H1 (cell line): Measurements from ENCODE around the gene NHS. TPM values are rescaled to one million over a fixed set of nuclear protein-coding genes. Genes with fewer than 3 reads are reported as not detected.

Source experiments
- CTCF ChIA-PET: fragments of 300-600 bp; sonication (Branson Sonifier 250); formaldehyde crosslinking; loops from one replicate; lab custom pipeline; 2021; ENCODE audit not compliant: partially characterized antibody; lab: Charles Lee
- POLR2A ChIA-PET: fragments of 300-600 bp; sonication (Branson Sonifier 250); formaldehyde crosslinking; loops from one replicate; lab custom pipeline; 2021; ENCODE audit warnings: inconsistent platforms; ENCODE audit not compliant: partially characterized antibody; lab: Charles Lee
- DNase-seq, 2 experiments: peaks; one replicate each; pipeline versions ENCODE4 v3.0.0 to v3.0.0-alpha.2; 2010 to 2022; ENCODE audit warnings: low spot score in 2 of 2, low read depth in 1 of 2, mixed read lengths in 1 of 2
- FAIRE-seq: peaks from 2 replicates; lab custom pipeline; 2011; peaks lifted over from hg19 to GRCh38; lab: Jason Lieb, UNC
- H2AFZ ChIP-seq: 2 replicates; pipeline ENCODE4 v1.8.1; 2012; ENCODE audit warnings: low read length, inconsistent platforms
- H2AK5ac ChIP-seq: 2 replicates; pipeline ENCODE4 v1.6.1; 2013; ENCODE audit warnings: low read depth, low read length
- H2BK120ac ChIP-seq: replicated peaks from 2 replicates; pipeline ENCODE3; 2013; ENCODE audit warnings: low read depth, low read length, inconsistent platforms
- H2BK12ac ChIP-seq: 2 replicates; pipeline ENCODE4 v1.6.1; 2013; ENCODE audit warnings: low read depth, low read length
- H2BK15ac ChIP-seq: 2 replicates; pipeline ENCODE4 v1.6.1; 2013; ENCODE audit warnings: low read length
- H2BK20ac ChIP-seq: 2 replicates; pipeline ENCODE4 v1.6.1; 2013; ENCODE audit warnings: low read length
- H2BK5ac ChIP-seq: 2 replicates; pipeline ENCODE4 v1.6.1; 2013; ENCODE audit warnings: low read depth, low read length
- H3K14ac ChIP-seq: 2 replicates; pipeline ENCODE4 v1.6.1; 2013; ENCODE audit warnings: inconsistent platforms; ENCODE audit not compliant: insufficient read length
- H3K18ac ChIP-seq: 2 replicates; pipeline ENCODE4 v1.6.1; 2013; ENCODE audit warnings: low read length; ENCODE audit errors: extremely low read depth
- H3K23ac ChIP-seq: 2 replicates; pipeline ENCODE4 v1.6.1; 2013; ENCODE audit warnings: inconsistent platforms; ENCODE audit not compliant: insufficient read length
- H3K23me2 ChIP-seq: 2 replicates; pipeline ENCODE4 v1.6.1; 2013; ENCODE audit warnings: low read depth, low read length
- H3K27ac ChIP-seq: 2 replicates; pipeline ENCODE4 v1.6.1; 2011; ENCODE audit warnings: low read depth, low read length, inconsistent platforms
- H3K27me3 ChIP-seq, 4 experiments: replicated peaks in 1 of 4; 1 replicate in 1 of 4; 2 replicates in 3 of 4; pipeline versions ENCODE4 v1.6.1 to v1.8.1; 2011 to 2013; ENCODE audit warnings: low read length in 3 of 4, mild to moderate bottlenecking in 3 of 4, inconsistent platforms in 2 of 4, mixed read lengths in 2 of 4, moderate library complexity in 1 of 4; ENCODE audit not compliant: control insufficient read depth in 3 of 4, insufficient read depth in 3 of 4; ENCODE audit errors: extremely low read depth in 1 of 4
- H3K36me3 ChIP-seq, 4 experiments: 2 replicates each; pipeline versions ENCODE4 v1.6.1 to v1.8.1; 2011 to 2013; ENCODE audit warnings: mild to moderate bottlenecking in 4 of 4, low read length in 3 of 4, moderate library complexity in 2 of 4, control low read depth in 1 of 4, inconsistent platforms in 1 of 4; ENCODE audit not compliant: insufficient read depth in 4 of 4, control insufficient read depth in 2 of 4
- H3K4ac ChIP-seq: replicated peaks from 2 replicates; pipeline ENCODE3; 2013; ENCODE audit warnings: low read length, low read depth, mixed read lengths, inconsistent platforms; ENCODE audit not compliant: insufficient read length
- H3K4me1 ChIP-seq, 4 experiments: replicated peaks in 1 of 4; 1 replicate in 1 of 4; 2 replicates in 3 of 4; pipeline versions ENCODE4 v1.6.1 to v1.8.1; 2011 to 2013; ENCODE audit warnings: low read length in 3 of 4, inconsistent platforms in 2 of 4, mixed read lengths in 1 of 4; ENCODE audit not compliant: insufficient read depth in 4 of 4, control insufficient read depth in 3 of 4
- H3K4me2 ChIP-seq, 2 experiments: 2 replicates each; pipeline versions ENCODE4 v1.6.1 to v1.8.1; 2011 to 2013; ENCODE audit warnings: low read depth in 2 of 2, low read length in 2 of 2, control low read depth in 1 of 2, inconsistent platforms in 1 of 2, mild to moderate bottlenecking in 1 of 2; ENCODE audit not compliant: insufficient read depth in 1 of 2
- H3K4me3 ChIP-seq, 4 experiments: fragments of 200-600, 300-600 bp in 1 of 4; sonication (generic), shearing (Covaris generic), sonication (Bioruptor Twin) in 1 of 4; 2 replicates each; pipeline versions ENCODE4 v1.5.1 to v1.8.1; 2011 to 2016; ENCODE audit warnings: low read length in 4 of 4, low read depth in 3 of 4, control low read depth in 2 of 4, inconsistent platforms in 2 of 4, mild to moderate bottlenecking in 2 of 4, mixed read lengths in 1 of 4, moderate library complexity in 1 of 4; ENCODE audit not compliant: insufficient read depth in 2 of 4; ENCODE audit errors: extremely low read depth in 1 of 4
- H3K56ac ChIP-seq: replicated peaks from 2 replicates; pipeline ENCODE3; 2013; ENCODE audit warnings: low read depth, mild to moderate bottlenecking, mixed read lengths, low read length, inconsistent platforms; ENCODE audit not compliant: insufficient read length
- H3K79me1 ChIP-seq: 2 replicates; pipeline ENCODE4 v1.6.1; 2013; ENCODE audit warnings: low read depth, low read length, control low read depth
- H3K79me2 ChIP-seq, 2 experiments: 2 replicates each; pipeline versions ENCODE4 v1.6.1 to v1.8.1; 2012 to 2013; ENCODE audit warnings: low read length in 2 of 2, mild to moderate bottlenecking in 2 of 2, inconsistent platforms in 1 of 2; ENCODE audit not compliant: insufficient read depth in 2 of 2, control insufficient read depth in 1 of 2
- H3K9ac ChIP-seq, 4 experiments: replicated peaks in 1 of 4; 1 replicate in 1 of 4; 2 replicates in 3 of 4; pipeline versions ENCODE4 v1.6.1 to v1.8.1; 2011 to 2013; ENCODE audit warnings: low read depth in 3 of 4, low read length in 3 of 4, control low read depth in 2 of 4, mild to moderate bottlenecking in 2 of 4, moderate library complexity in 2 of 4, inconsistent platforms in 1 of 4; ENCODE audit errors: extremely low read depth in 1 of 4
- H3K9me3 ChIP-seq, 2 experiments: 2 replicates each; pipeline versions ENCODE4 v1.6.1 to v1.8.1; 2012 to 2013; ENCODE audit warnings: mild to moderate bottlenecking in 2 of 2, moderate library complexity in 2 of 2, control low read depth in 1 of 2, inconsistent platforms in 1 of 2, low read depth in 1 of 2, low read length in 1 of 2, mixed read lengths in 1 of 2; ENCODE audit not compliant: insufficient read depth in 2 of 2
- H4K20me1 ChIP-seq, 2 experiments: replicated peaks in 1 of 2; 2 replicates each; pipeline versions ENCODE3 to v1.8.1; 2011 to 2013; ENCODE audit warnings: inconsistent platforms in 2 of 2, low read length in 2 of 2, mild to moderate bottlenecking in 1 of 2; ENCODE audit not compliant: insufficient read depth in 2 of 2, control insufficient read depth in 1 of 2
- H4K5ac ChIP-seq: 2 replicates; pipeline ENCODE4 v1.6.1; 2013; ENCODE audit warnings: low read length, low read depth, mixed read lengths, inconsistent platforms; ENCODE audit not compliant: insufficient read length
- H4K8ac ChIP-seq: 2 replicates; pipeline ENCODE4 v1.8.0; 2013; ENCODE audit warnings: mild to moderate bottlenecking, moderate library complexity, low read length, inconsistent platforms; ENCODE audit not compliant: insufficient read depth; ENCODE audit errors: extremely low read depth
- H4K91ac ChIP-seq: replicated peaks from 2 replicates; pipeline ENCODE3; 2013; ENCODE audit warnings: low read length, mixed read lengths, inconsistent platforms; ENCODE audit not compliant: insufficient read length
- ATF3 ChIP-seq: IDR thresholded peaks from 2 replicates; pipeline ENCODE4 v1.6.1; 2011; ENCODE audit warnings: low read depth, mild to moderate bottlenecking, low read length; ENCODE audit not compliant: insufficient read depth
- CHD2 ChIP-seq: IDR thresholded peaks from 2 replicates; pipeline ENCODE4 v1.6.1; 2012; ENCODE audit warnings: low read length, improper control_type of control experiment
- EZH2 ChIP-seq: fragments of 200-600 bp; sonication (generic); IDR thresholded peaks from 2 replicates; pipeline ENCODE4 v1.7.1; 2012; ENCODE audit warnings: low read depth, mild to moderate bottlenecking, moderate library complexity, low read length, inconsistent platforms; ENCODE audit not compliant: severe bottlenecking
- GTF2F1 ChIP-seq: IDR thresholded peaks from 2 replicates; pipeline ENCODE4 v1.6.1; 2012; ENCODE audit warnings: low read depth, low read length, improper control_type of control experiment, borderline replicate concordance
- KDM4A ChIP-seq: IDR thresholded peaks from one replicate; pipeline ENCODE4 v1.7.1; 2012; ENCODE audit warnings: low read depth, mild to moderate bottlenecking, moderate library complexity, low read length, inconsistent platforms; ENCODE audit not compliant: severe bottlenecking
- MAX ChIP-seq: IDR thresholded peaks from 2 replicates; pipeline ENCODE4 v1.6.1; 2012; ENCODE audit warnings: inconsistent platforms
- NANOG ChIP-seq: IDR thresholded peaks from 2 replicates; pipeline ENCODE4 v1.6.1; 2011; ENCODE audit warnings: low read length, low read depth, mild to moderate bottlenecking, inconsistent platforms; ENCODE audit not compliant: insufficient read depth, poor library complexity, severe bottlenecking
- POLR2AphosphoS5 ChIP-seq: IDR thresholded peaks from 2 replicates; pipeline ENCODE4 v1.6.1; 2011; ENCODE audit warnings: low read depth, low read length
- RBBP5 ChIP-seq: IDR thresholded peaks from 2 replicates; pipeline ENCODE4 v1.7.1; 2012; ENCODE audit warnings: low read depth, mild to moderate bottlenecking, inconsistent platforms, low read length, moderate library complexity, borderline replicate concordance
- RFX5 ChIP-seq: IDR thresholded peaks from 2 replicates; pipeline ENCODE4 v1.6.1; 2011; ENCODE audit warnings: low read depth, low read length, improper control_type of control experiment, borderline replicate concordance
- SIRT6 ChIP-seq: IDR thresholded peaks from one replicate; pipeline ENCODE4 v1.7.1; 2012; ENCODE audit warnings: low read length, inconsistent platforms
- SIX5 ChIP-seq: IDR thresholded peaks from 2 replicates; pipeline ENCODE4 v1.6.1; 2011; ENCODE audit warnings: mild to moderate bottlenecking, low read depth, low read length
- SP2 ChIP-seq: IDR thresholded peaks from 2 replicates; pipeline ENCODE4 v1.6.1; 2012; ENCODE audit warnings: mild to moderate bottlenecking, low read length, inconsistent platforms
- SRF ChIP-seq: IDR thresholded peaks from 2 replicates; pipeline ENCODE4 v1.6.1; 2011; ENCODE audit warnings: mild to moderate bottlenecking, low read depth, low read length, moderate library complexity
- WGBS, 2 experiments: shearing (Covaris generic) in 1 of 2; methylation state at CpG; one replicate each; pipeline versions ENCODE4 v1.1.6 to v1.1.7; 2013 to 2015; ENCODE audit warnings: low lambda C conversion rate in 2 of 2, mixed read lengths in 2 of 2, inconsistent platforms in 1 of 2, low coverage in 1 of 2, missing lambda C conversion rate in 1 of 2; ENCODE audit not compliant: insufficient replicate concordance in 2 of 2, insufficient coverage in 1 of 2, insufficient read length in 1 of 2; ENCODE audit errors: extremely low coverage in 1 of 2, missing lambda C conversion rate in 1 of 2; 5-methylcytosine and 5-hydroxymethylcytosine counted together
- polyA plus RNA-seq, 7 experiments: library from polyadenylated mRNA; depleted of rRNA in 3 of 7; stranded (reverse) in 5 of 7; unstranded in 2 of 7; fragments of >200 nt in 5 of 7; fragments of 200-250 nt in 2 of 7; gene quantifications; 1 replicate in 5 of 7; 2 replicates in 1 of 7; 4 replicates in 1 of 7; pipeline versions ENCODE4 v1.2.1 to v1.2.3, GENCODE V29; 2011 to 2013; ENCODE audit warnings: missing spikeins in 2 of 7, mixed read lengths in 2 of 7
- total RNA-seq: library from RNA; stranded (reverse); fragmentation: NEBNext Ultra II Directional; extraction: Animal tissue kit (Norgen Biotek cat#: 25700); gene quantifications from 2 replicates; pipeline ENCODE4 v1.2.1, GENCODE V29; 2021

NHS gene
- total and polyA plus RNA-seq, 2 of the 8 experiments (the other 6 are each of a cell fraction or from before 2014, with no cell fraction given) = 2.2 to 6.7 TPM

GRCh38 chrX:17554914-17555313, 179.9 kb downstream of the NHS start:
- no peak overlapping the region for H3K27ac ChIP-seq
- H3K23me2 ChIP-seq = no peaks in the 10 kb centered on the region

More at GRCh38 chrX:17554914-17555313, 179.9 kb downstream of the NHS start:
- Histone ChIP-seq H3K4me2 (no peak overlapping the region), H3K18ac (no peak overlapping the region; the same call in 1 of the 2 replicates), H4K8ac (no peak overlapping the region), H3K79me1 (no peaks in the 10 kb centered on the region), H3K4me1 (peaks cover 0 to 6% (median 5%) of the 10 kb centered on the region in 4 experiments), H3K9ac (no peak overlapping the region), H3K4me3 (no peak overlapping the region), H4K91ac (no peak overlapping the region), H2BK12ac (no peak overlapping the region), H3K14ac (no peak overlapping the region), H3K27me3 (no peaks in the 10 kb centered on the region), H4K20me1 (no peaks in the 10 kb centered on the region), H2BK120ac (no peak overlapping the region), H4K5ac (no peak overlapping the region), H3K79me2 (no peaks in the 10 kb centered on the region), H3K4ac (no peak overlapping the region), H3K36me3 (no peaks in the 10 kb centered on the region), H3K56ac (no peak overlapping the region), H3K23ac (no peak overlapping the region), H2BK15ac (no peak overlapping the region), H2BK20ac (no peak overlapping the region), H2BK5ac (no peak overlapping the region), H3K9me3 (no peaks in the 10 kb centered on the region), H2AFZ (no peak overlapping the region), H2AK5ac (no peak overlapping the region)
- 80% methylated on average over 2 of the region's 5 CpGs; no CpG with 5 or more reads in 1 of the 2 experiments for WGBS, 2 experiments
- POLR2A ChIA-PET = no interaction called here
- CTCF ChIA-PET = interaction anchor here (0.6 to 1.5 kb wide), 3 partner anchors 11 to 417 kb away, joined by 3 to 4 read pairs (median 3); no protein-coding TSS in a partner anchor
- FAIRE-seq (no peak), DNase-seq (no peak)
- TF ChIP-seq KDM4A = no peak
- no peak for TF ChIP-seq SP2
- no peak for TF ChIP-seq NANOG
- no peak for TF ChIP-seq SRF
- TF ChIP-seq EZH2 = no peak
- TF ChIP-seq ATF3 = no peak
- TF ChIP-seq SIX5 = no peak
- TF ChIP-seq GTF2F1 = no peak
- no peak for TF ChIP-seq RBBP5
- no peak for TF ChIP-seq MAX
- no peak for TF ChIP-seq CHD2
- no peak for TF ChIP-seq POLR2AphosphoS5
- no peak for TF ChIP-seq SIRT6
- no peak for TF ChIP-seq RFX5
